Measurements from ENCODE around the gene AUTS2.

- no peak for TF ChIP-seq JUND (IDR thresholded peaks at IDR 0.05; ENCODE audit: low read depth, low read length)
- no peak for TF ChIP-seq CTCF (IDR thresholded peaks at IDR 0.05 in 2 of 3, conservative IDR thresholded peaks at IDR 0.05 in 1 of 3; ENCODE audit: control insufficient read depth in 2 of 3, extremely low read depth in 1 of 3, insufficient read depth in 1 of 3, low read depth in 3 of 3, low read length in 3 of 3)
- no peak for TF ChIP-seq IRF3 (IDR thresholded peaks at IDR 0.05)
- TF ChIP-seq KLF5 (IDR thresholded peaks at IDR 0.05; ENCODE audit: partially characterized antibody) = no peak
Observed at GRCh38 chr7:70608229-70608628, 1010.0 kb downstream of the AUTS2 start.

All from GM12878 (cell line).